Measurements from ENCODE around the gene SMYD3.

GRCh38 chr1:245768596-245768995, 738.5 kb downstream of the SMYD3 start:
- TF ChIP-seq TAF1 (IDR thresholded peaks at IDR 0.05; ENCODE audit: borderline replicate concordance, insufficient read depth, low read length) (no peak), POLR2AphosphoS5 (IDR thresholded peaks at IDR 0.05; ENCODE audit: low read depth, low read length) (no peak), REST (IDR thresholded peaks at IDR 0.05; ENCODE audit: insufficient read depth in 1 of 2, low read depth in 2 of 2, low read length in 2 of 2) (no peak)
